ENCODE measurements around the gene DDX18.

Gene DDX18

GRCh38 chr2:117812443-117812842 lies 2.0 kb upstream of the DDX18 start:
- no peak for TF ChIP-seq REST (IDR thresholded peaks at IDR 0.05; ENCODE audit: low read depth)
- no peak for TF ChIP-seq NFIC (IDR thresholded peaks at IDR 0.05)
- no peak for TF ChIP-seq YY1 (IDR thresholded peaks at IDR 0.05; ENCODE audit: low read depth)
- TF ChIP-seq EP300 (IDR thresholded peaks at IDR 0.05; ENCODE audit: borderline replicate concordance) = no peak
- TF ChIP-seq TAF1 (IDR thresholded peaks at IDR 0.05; ENCODE audit: low read depth) = no peak
- TF ChIP-seq EGR1 (IDR thresholded peaks at IDR 0.05) = no peak
- no peak for TF ChIP-seq FOXM1 (IDR thresholded peaks at IDR 0.05; ENCODE audit: borderline replicate concordance, low read depth)
- no peak for TF ChIP-seq TCF12 (IDR thresholded peaks at IDR 0.05; ENCODE audit: low read depth)
- no peak for TF ChIP-seq CEBPB (IDR thresholded peaks at IDR 0.05)
- TF ChIP-seq TEAD4 (IDR thresholded peaks at IDR 0.05) = no peak
- TF ChIP-seq RAD21 (IDR thresholded peaks at IDR 0.05; ENCODE audit: low read depth) = no peak

GRCh38 chr2:117815946-117816345 lies 1.5 kb downstream of the DDX18 start:
- no peak for TF ChIP-seq CEBPB (IDR thresholded peaks at IDR 0.05)
- TF ChIP-seq TAF1 (IDR thresholded peaks at IDR 0.05; ENCODE audit: low read depth) = no peak
- no peak for TF ChIP-seq TEAD4 (IDR thresholded peaks at IDR 0.05)
- no peak for TF ChIP-seq TCF12 (IDR thresholded peaks at IDR 0.05; ENCODE audit: low read depth)
- no peak for TF ChIP-seq RAD21 (IDR thresholded peaks at IDR 0.05; ENCODE audit: low read depth)
- TF ChIP-seq EP300 (IDR thresholded peaks at IDR 0.05; ENCODE audit: borderline replicate concordance) = no peak
- TF ChIP-seq NFIC (IDR thresholded peaks at IDR 0.05) = no peak
- no peak for TF ChIP-seq REST (IDR thresholded peaks at IDR 0.05; ENCODE audit: low read depth)
- no peak for TF ChIP-seq YY1 (IDR thresholded peaks at IDR 0.05; ENCODE audit: low read depth)
- TF ChIP-seq MAX (IDR thresholded peaks at IDR 0.05) = no peak

- TF ChIP-seq MAX (IDR thresholded peaks at IDR 0.05) (no peak), YY1 (IDR thresholded peaks at IDR 0.05; ENCODE audit: low read depth) (no peak), RAD21 (IDR thresholded peaks at IDR 0.05; ENCODE audit: low read depth) (no peak), FOXM1 (IDR thresholded peaks at IDR 0.05; ENCODE audit: borderline replicate concordance, low read depth) (no peak), ZBTB7A (IDR thresholded peaks at IDR 0.05; ENCODE audit: low read depth) (no peak), TCF12 (IDR thresholded peaks at IDR 0.05; ENCODE audit: low read depth) (no peak), CREB1 (IDR thresholded peaks at IDR 0.05; ENCODE audit: low read depth) (no peak), EGR1 (IDR thresholded peaks at IDR 0.05) (no peak), TEAD4 (IDR thresholded peaks at IDR 0.05) (no peak), REST (IDR thresholded peaks at IDR 0.05; ENCODE audit: low read depth) (no peak), USF1 (IDR thresholded peaks at IDR 0.05) (no peak), CEBPB (IDR thresholded peaks at IDR 0.05) (no peak), NFIC (IDR thresholded peaks at IDR 0.05) (no peak), EP300 (IDR thresholded peaks at IDR 0.05; ENCODE audit: borderline replicate concordance) (no peak), TAF1 (IDR thresholded peaks at IDR 0.05; ENCODE audit: low read depth) (no peak)
Observed at GRCh38 chr2:117818921-117819320, 4.4 kb downstream of the DDX18 start.

GRCh38 chr2:117820444-117820843 lies 6.0 kb downstream of the DDX18 start:
- TF ChIP-seq USF1 (IDR thresholded peaks at IDR 0.05) (no peak), FOXM1 (IDR thresholded peaks at IDR 0.05; ENCODE audit: borderline replicate concordance, low read depth) (no peak), RAD21 (IDR thresholded peaks at IDR 0.05; ENCODE audit: low read depth) (no peak), CEBPB (IDR thresholded peaks at IDR 0.05) (no peak), TAF1 (IDR thresholded peaks at IDR 0.05; ENCODE audit: low read depth) (no peak), ZBTB7A (IDR thresholded peaks at IDR 0.05; ENCODE audit: low read depth) (no peak), EGR1 (IDR thresholded peaks at IDR 0.05) (no peak), CREB1 (IDR thresholded peaks at IDR 0.05; ENCODE audit: low read depth) (no peak), TEAD4 (IDR thresholded peaks at IDR 0.05) (no peak), NFIC (IDR thresholded peaks at IDR 0.05) (no peak), REST (IDR thresholded peaks at IDR 0.05; ENCODE audit: low read depth) (no peak), YY1 (IDR thresholded peaks at IDR 0.05; ENCODE audit: low read depth) (no peak), EP300 (IDR thresholded peaks at IDR 0.05; ENCODE audit: borderline replicate concordance) (no peak), TCF12 (IDR thresholded peaks at IDR 0.05; ENCODE audit: low read depth) (no peak), MAX (IDR thresholded peaks at IDR 0.05) (no peak)

All from Ishikawa (cell line).